Smooth muscle cell (in vitro differentiated cells): ENCODE measurements around the gene HS3ST6. TPM values are rescaled to one million over a fixed set of nuclear protein-coding genes. Genes with fewer than 3 reads are reported as not detected.

Experiments
- DNase-seq: peaks from one replicate; lab custom pipeline; 2025; ENCODE audit not compliant: unreplicated experiment; lab: John Stamatoyannopoulos, UW
- H2AFZ ChIP-seq: fragments of 200-600 bp; sonication (generic); 2 replicates; pipeline ENCODE4 v1.6.0; 2016; ENCODE audit warnings: antibody characterized with exemption, low read depth, mild to moderate bottlenecking
- H3F3A ChIP-seq: fragments of 200-600 bp; sonication (generic); 2 replicates; pipeline ENCODE4 v1.6.0; 2017; ENCODE audit warnings: antibody characterized with exemption, low read depth
- H3K27ac ChIP-seq: fragments of 200-600 bp; sonication (generic); 2 replicates; pipeline ENCODE4 v1.5.1; 2016; ENCODE audit warnings: low read depth, mild to moderate bottlenecking
- H3K27me3 ChIP-seq: fragments of 200-600 bp; sonication (generic); 2 replicates; pipeline ENCODE4 v1.6.1; 2016; ENCODE audit warnings: low read depth, mild to moderate bottlenecking
- H3K36me3 ChIP-seq: fragments of 200-600 bp; sonication (generic); 2 replicates; pipeline ENCODE4 v1.5.1; 2016; ENCODE audit warnings: low read depth
- H3K4me1 ChIP-seq: fragments of 200-600 bp; sonication (generic); 2 replicates; pipeline ENCODE4 v1.5.1; 2016; ENCODE audit warnings: low read depth
- H3K4me2 ChIP-seq: fragments of 200-600 bp; sonication (generic); 2 replicates; pipeline ENCODE4 v1.6.0; 2016; ENCODE audit warnings: mild to moderate bottlenecking
- H3K4me3 ChIP-seq: fragments of 200-600 bp; sonication (generic); 2 replicates; pipeline ENCODE4 v1.5.1; 2016; ENCODE audit warnings: mild to moderate bottlenecking
- H3K79me2 ChIP-seq: fragments of 200-600 bp; sonication (generic); 2 replicates; pipeline ENCODE4 v1.6.0; 2016; ENCODE audit warnings: low read depth, mild to moderate bottlenecking
- H3K9ac ChIP-seq: fragments of 200-600 bp; sonication (generic); 2 replicates; pipeline ENCODE4 v1.6.0; 2016; ENCODE audit warnings: low read depth
- H3K9me3 ChIP-seq: fragments of 200-600 bp; sonication (generic); replicated peaks from 2 replicates; pipeline ENCODE4 v1.5.1; 2016; ENCODE audit warnings: low read depth
- H4K20me1 ChIP-seq: fragments of 200-600 bp; sonication (generic); 2 replicates; pipeline ENCODE4 v1.6.0; 2016; ENCODE audit warnings: low read depth
- WGBS: methylation state at CpG from one replicate; pipeline ENCODE4 v1.1.7; 2016; ENCODE audit warnings: low lambda C conversion rate; 5-methylcytosine and 5-hydroxymethylcytosine counted together
- polyA plus RNA-seq: library from polyadenylated mRNA; unstranded; fragments of >200 nt; fragmentation: Nextera tagmentation; extraction: Ambion mirVana; gene quantifications from 2 replicates; pipeline ENCODE4 v1.2.1, GENCODE V29; 2016
- total RNA-seq: library from RNA; depleted of rRNA; stranded (reverse); fragments of >200 nt; gene quantifications from 2 replicates; pipeline ENCODE4 v1.2.3, GENCODE V29; 2014
- TF ChIP-seq, protein P1 (sequence below): fragments of 200-600 bp; sonication (generic); IDR thresholded peaks from 2 replicates; pipeline ENCODE4 v1.5.1; 2017; ENCODE audit warnings: borderline replicate concordance, mild to moderate bottlenecking, antibody characterized with exemption; ENCODE audit not compliant: insufficient read depth, poor library complexity, severe bottlenecking

The HS3ST6 gene
- total and polyA plus RNA-seq, 2 experiments from 2014 or later = not detected

GRCh38 chr16:1895949-1896675, 22.1 kb downstream of the HS3ST6 start:
- Histone ChIP-seq H3K4me2 (no peak overlapping the region), H2AFZ (no peak overlapping the region), H3K79me2 (no peaks in the 10 kb centered on the region), H3K9ac (no peak overlapping the region), H3K4me3 (no peak overlapping the region), H3K27ac (no peak overlapping the region), H3K4me1 (no peaks in the 10 kb centered on the region), H3K27me3 (no peaks in the 10 kb centered on the region), H3K36me3 (no peaks in the 10 kb centered on the region), H3K9me3 (no peaks in the 10 kb centered on the region), H4K20me1 (no peaks in the 10 kb centered on the region), H3F3A (no peaks in the 10 kb centered on the region)
- TF ChIP-seq, protein P1, sequence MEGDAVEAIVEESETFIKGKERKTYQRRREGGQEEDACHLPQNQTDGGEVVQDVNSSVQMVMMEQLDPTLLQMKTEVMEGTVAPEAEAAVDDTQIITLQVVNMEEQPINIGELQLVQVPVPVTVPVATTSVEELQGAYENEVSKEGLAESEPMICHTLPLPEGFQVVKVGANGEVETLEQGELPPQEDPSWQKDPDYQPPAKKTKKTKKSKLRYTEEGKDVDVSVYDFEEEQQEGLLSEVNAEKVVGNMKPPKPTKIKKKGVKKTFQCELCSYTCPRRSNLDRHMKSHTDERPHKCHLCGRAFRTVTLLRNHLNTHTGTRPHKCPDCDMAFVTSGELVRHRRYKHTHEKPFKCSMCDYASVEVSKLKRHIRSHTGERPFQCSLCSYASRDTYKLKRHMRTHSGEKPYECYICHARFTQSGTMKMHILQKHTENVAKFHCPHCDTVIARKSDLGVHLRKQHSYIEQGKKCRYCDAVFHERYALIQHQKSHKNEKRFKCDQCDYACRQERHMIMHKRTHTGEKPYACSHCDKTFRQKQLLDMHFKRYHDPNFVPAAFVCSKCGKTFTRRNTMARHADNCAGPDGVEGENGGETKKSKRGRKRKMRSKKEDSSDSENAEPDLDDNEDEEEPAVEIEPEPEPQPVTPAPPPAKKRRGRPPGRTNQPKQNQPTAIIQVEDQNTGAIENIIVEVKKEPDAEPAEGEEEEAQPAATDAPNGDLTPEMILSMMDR = no peak
- WGBS = 92% methylated on average over 27 of the region's 27 CpGs
- DNase-seq = no peak

- H3K27ac ChIP-seq = no peak overlapping the region
- TF ChIP-seq, protein P1 = no peak
- H4K20me1 ChIP-seq = no peaks in the 10 kb centered on the region
- no peak overlapping the region for H3K4me3 ChIP-seq
- 84% methylated on average over 5 of the region's 5 CpGs for WGBS
- H3F3A ChIP-seq = no peaks in the 10 kb centered on the region
- H2AFZ ChIP-seq = no peak overlapping the region
- peaks cover 7% of the 10 kb centered on the region for H3K27me3 ChIP-seq
- no peaks in the 10 kb centered on the region for H3K79me2 ChIP-seq
- no peak overlapping the region for H3K9ac ChIP-seq
- no peak for DNase-seq
- H3K4me1 ChIP-seq = no peaks in the 10 kb centered on the region
- H3K4me2 ChIP-seq = no peak overlapping the region
- no peaks in the 10 kb centered on the region for H3K9me3 ChIP-seq
- H3K36me3 ChIP-seq = no peaks in the 10 kb centered on the region
Measured at GRCh38 chr16:1895068-1895467, 23.1 kb downstream of the HS3ST6 start.

DNA sequence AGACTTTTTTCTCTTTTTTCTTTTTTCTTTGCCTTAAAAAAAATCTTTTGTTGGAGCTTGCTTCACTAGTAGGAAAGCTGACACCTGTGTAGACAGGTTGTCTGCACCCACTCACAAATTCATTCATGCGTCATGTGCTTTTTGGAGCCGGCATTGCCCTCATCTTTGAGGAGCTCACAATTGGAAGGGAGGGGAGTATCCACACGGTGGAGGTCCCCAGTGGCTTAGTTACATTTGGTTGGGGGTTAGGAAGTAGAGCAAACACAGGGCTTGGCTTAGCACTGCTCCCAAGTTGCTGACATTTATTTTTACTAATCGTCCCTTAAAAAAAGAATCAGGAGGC, 27.5 kb downstream of the HS3ST6 start:
- Histone ChIP-seq H3K9ac (no peak overlapping the region), H3K4me3 (no peak overlapping the region), H3K36me3 (no peaks in the 10 kb centered on the region), H2AFZ (no peak overlapping the region), H3K27me3 (peaks cover 10% of the 10 kb centered on the region), H3K9me3 (no peaks in the 10 kb centered on the region), H3K79me2 (no peaks in the 10 kb centered on the region), H3F3A (no peaks in the 10 kb centered on the region), H4K20me1 (no peaks in the 10 kb centered on the region), H3K4me1 (no peaks in the 10 kb centered on the region), H3K4me2 (no peak overlapping the region), H3K27ac (no peak overlapping the region)
- 50% methylated on average over 4 of the region's 4 CpGs for WGBS
- DNase-seq = no peak
- TF ChIP-seq, protein P1 = no peak
